GM21737 (cell line): Measurements from ENCODE around the gene CCDC195.

Experiments used
- ATAC-seq: cut with Tn5 transposase; IDR thresholded peaks from one replicate; pipeline ENCODE4 v1.9.1; 2021; ENCODE audit warnings: mild to moderate bottlenecking, moderate library complexity; ENCODE audit not compliant: unreplicated experiment

Gene CCDC195

GRCh38 chr2:224716201-224716600 is at the start of gene CCDC195:
CCDC195 (minus strand) TSS chr2:224716365; CDS start chr2:224716365, 0 bp downstream.
- ATAC-seq = no peak

DNA sequence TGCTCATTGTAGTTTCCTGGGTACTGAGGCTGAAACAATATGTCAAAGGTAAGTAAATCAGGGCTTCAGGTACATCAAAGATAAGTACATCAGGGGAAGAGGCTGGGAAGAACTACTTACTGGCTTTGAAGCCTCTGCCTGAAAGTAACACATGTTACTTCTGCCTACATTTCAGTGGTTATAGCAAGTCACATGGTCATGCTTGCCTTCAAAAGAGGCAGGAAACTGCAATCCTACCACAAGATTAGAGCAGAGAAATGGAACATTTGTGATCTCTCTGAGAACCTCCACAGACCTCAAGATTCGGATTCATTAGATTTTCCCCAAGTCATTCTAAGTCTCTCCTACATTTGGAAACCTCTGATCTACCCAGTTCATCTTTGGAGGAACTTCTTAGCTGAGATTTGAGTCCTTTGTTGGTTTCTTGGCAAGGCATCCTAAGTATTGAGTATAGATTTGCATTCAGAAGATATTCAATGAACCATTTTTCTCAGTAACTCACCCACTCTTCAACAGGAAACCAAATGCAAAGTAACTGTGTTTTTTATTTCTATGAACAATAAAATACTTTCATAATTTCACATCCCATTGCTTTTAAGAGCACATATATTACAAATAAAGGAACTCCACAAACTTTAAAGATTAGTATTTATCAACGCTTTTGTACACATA is 48.5 kb upstream of the CCDC195 start:
- peak; percentile 67 for ATAC-seq

- ATAC-seq = no peak
Measured at GRCh38 chr2:224757934-224758548, 41.9 kb upstream of the CCDC195 start.

DNA sequence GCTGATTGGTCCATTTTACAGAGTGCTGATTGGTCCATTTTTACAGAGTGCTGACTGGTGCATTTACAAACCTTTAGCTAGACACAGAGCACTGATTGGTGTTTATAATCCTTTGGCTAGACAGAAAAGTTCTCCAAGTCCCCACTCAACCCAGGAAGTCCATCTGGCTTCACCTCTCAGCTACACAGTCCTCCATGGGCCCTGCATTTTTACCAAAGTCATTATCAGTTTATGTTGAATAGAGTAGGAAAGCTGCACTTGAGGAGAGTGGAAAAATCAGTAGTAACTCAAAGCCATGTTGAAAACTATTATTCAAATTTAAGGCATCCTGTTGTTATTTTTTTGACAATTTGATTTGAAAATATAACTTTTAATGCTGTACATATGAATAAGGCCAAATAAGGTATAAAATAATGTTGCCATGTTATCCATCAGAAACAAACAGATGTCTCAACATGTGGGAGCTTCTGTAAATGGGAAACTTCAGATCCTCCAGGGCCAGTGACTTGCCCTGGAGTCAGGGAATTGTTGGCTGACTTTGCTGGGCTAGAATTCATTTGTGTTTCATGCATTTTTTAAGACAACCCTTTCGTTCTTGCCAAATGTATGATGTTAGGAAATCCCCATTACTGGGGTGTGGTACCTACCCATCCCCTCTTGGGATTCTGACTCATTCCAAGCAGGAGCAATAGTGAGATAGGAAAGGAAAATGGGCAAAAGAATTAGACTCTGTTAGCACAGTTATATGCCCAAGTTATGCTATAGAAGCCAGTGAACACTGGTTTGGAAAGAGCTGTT is 37.8 kb upstream of the CCDC195 start:
- ATAC-seq = no peak

- ATAC-seq = no peak
Measured at GRCh38 chr2:224751996-224752698, 36.0 kb upstream of the CCDC195 start.

DNA sequence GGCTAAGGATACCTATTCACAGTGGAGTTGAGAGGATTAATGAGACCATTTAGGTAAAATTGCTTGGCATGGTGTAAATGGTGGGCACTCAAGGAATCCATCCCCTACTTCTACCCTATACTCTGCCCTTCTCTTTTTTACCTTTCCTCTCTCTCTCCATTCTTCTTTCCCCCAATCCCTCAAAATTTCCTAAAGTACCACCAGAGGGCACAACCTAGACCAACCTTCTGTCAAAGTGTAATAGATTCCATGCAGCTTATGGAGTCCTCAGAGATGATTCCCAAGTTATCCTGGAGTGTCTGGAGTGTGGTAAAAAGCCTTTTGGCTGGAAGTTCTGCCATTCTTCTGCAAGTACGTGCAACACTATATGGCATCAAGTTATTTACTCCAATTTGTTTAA is 33.0 kb upstream of the CCDC195 start:
- ATAC-seq = no peak

DNA sequence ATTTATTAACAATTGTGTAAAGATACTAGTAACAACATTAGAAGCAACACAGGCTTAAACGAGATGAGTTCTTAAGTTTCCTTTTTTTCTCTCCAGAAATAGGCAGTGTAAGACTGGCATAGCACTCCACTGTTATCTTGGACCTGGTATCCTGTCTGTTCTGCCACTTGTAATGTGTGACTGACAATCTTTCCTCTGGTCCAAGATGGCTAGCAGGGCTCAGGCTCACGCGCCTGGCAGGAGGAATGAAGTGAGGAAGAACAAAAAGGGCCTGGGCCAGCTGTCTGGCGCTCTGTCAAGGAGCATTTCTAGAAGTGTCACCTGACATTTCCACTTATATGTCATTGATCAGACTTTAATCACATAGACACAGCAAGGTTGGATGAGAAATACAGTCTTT is 31.6 kb upstream of the CCDC195 start:
- ATAC-seq = no peak

GRCh38 chr2:224736227-224736626 is 20.1 kb upstream of the CCDC195 start:
- ATAC-seq = no peak

DNA sequence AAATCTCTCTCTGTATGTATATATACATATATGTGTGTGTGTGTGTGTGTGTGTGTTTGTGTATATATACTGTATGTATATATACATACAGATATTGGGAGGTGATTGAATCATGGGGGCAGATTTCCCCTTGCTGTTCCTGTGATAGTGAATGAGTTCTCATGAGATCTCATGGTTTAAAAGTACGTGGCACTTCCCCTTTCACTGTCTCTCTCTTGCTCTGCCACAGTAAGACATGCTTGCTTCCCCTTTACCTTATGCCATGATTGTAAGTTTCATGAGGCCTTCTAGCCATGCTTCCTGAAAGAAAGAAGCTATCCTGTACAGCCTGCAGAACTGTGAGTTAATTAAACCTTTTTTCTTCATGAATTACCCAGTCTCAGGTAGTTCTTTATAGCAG is 18.8 kb upstream of the CCDC195 start:
- no peak for ATAC-seq

- ATAC-seq = no peak
Measured at GRCh38 chr2:224731665-224732064, 15.5 kb upstream of the CCDC195 start.

GRCh38 chr2:224729435-224729834 is 13.3 kb upstream of the CCDC195 start:
- ATAC-seq = no peak

DNA sequence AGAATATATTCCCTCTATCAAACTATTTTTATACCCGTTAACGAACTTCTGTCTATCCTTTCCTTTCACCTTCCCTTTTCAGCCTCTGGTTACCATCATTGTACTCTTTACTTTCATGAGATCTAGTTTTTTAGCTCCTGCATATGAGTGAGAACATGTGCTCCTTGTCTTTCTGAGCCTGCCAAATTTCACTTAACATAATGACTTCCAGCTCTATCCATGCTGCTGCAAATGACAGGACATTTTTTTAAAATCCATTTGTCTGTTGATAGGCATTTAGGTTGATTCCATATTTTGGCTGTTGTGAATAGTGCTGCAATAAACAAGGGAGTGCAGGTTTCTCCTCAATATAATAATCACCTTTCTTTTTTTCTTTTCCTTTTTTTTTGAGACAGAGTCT is 8.2 kb upstream of the CCDC195 start:
- no peak for ATAC-seq

DNA sequence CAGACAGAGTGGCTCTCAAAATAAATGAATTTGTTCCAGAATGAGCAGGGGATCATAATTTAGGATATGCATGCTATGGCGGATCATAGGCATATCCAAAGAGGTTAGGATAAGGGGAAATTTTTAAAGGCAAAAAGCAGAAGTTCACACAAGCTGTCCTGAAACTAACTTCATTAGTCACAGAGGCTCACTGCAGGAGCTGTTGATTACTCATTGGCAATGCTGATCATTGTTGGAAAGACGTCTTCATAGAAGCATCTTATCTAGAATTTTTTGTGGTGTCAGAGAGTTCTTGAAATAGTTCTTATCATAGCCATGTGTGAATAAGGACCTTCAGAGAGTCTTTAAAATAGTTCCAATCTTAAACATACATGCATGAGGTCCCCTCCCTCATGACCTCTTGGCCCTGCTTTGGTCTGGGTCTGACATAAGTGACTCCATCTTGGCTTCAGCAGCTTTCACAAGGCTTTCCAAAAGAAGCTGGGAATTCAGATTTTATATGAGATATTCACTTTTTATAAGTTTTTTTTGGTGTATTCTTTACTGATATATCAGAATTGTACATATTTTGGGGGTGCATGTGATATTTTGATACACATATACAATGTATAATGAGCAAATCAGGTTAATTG is 7.5 kb upstream of the CCDC195 start:
- no peak for ATAC-seq

GRCh38 chr2:224722770-224723169 is 6.6 kb upstream of the CCDC195 start:
- ATAC-seq = no peak

- ATAC-seq = no peak
Measured at GRCh38 chr2:224722250-224722649, 6.1 kb upstream of the CCDC195 start.

DNA sequence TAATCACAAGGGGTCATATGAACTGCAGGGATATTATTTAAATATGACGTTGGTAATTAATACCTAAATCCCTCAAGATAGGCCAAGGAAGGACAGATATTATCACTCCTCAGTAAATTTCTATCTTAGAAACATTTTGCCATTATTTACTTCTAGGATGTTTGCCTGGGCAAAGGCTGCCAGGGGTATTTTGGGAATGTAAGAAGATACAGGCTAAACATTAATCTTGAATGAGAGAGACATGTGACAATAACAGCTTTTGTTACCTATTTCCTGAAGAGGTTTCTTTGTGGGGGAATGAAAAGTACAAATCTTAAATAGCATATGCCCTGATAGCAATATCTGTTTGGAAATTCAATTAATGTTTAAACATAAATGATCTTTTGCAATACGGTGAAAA is 756 bp upstream of the CCDC195 start:
- no peak for ATAC-seq

- no peak for ATAC-seq
Measured at GRCh38 chr2:224711859-224712665, 4.1 kb downstream of the CCDC195 start.

DNA sequence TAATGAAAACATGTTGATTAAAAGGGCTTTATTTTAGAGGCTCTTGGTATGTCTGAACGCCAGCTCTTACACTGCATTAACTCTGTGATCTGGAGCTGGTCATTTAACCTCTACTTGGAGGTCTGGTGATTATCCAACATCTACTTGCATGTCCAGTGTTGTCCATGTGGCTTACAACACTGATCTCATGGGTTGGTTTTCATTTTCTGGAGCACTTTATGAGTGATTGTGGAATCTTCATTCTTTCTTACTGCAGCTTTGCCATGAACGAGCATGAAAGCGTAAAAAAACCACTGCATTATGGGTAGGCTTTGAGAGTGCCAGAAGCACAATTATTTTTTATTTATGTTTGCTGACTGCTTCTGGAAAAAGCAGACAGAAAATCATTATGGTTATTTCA is 4.8 kb downstream of the CCDC195 start:
- ATAC-seq = no peak

- ATAC-seq = no peak
Measured at GRCh38 chr2:224709301-224709700, 6.9 kb downstream of the CCDC195 start.

GRCh38 chr2:224694502-224694901 is 21.7 kb downstream of the CCDC195 start:
- ATAC-seq = no peak
